Vagina (tissue), 2 donors: ENCODE results near the gene TSPYL1.

Experiments used
- POLR2A ChIP-seq, 2 donors: fragments of 450-650 bp; IDR thresholded peaks; one replicate each; pipeline ENCODE4 v1.6.1; 2017; ENCODE audit warnings: antibody characterized with exemption in 2 of 2, mild to moderate bottlenecking in 2 of 2, moderate library complexity in 2 of 2
- POLR2AphosphoS5 ChIP-seq, 2 donors: sonication (generic); formaldehyde crosslinking; IDR thresholded peaks; one replicate each; pipeline ENCODE4 v1.9.0; 2017; ENCODE audit warnings: antibody characterized with exemption in 2 of 2, mild to moderate bottlenecking in 2 of 2, low read depth in 1 of 2; ENCODE audit not compliant: insufficient read depth in 1 of 2
- TF ChIP-seq, protein P1 (sequence below), 3 experiments: fragments of 450-650 bp in 2 of 3; fragments of 200-600 bp in 1 of 3; sonication (generic) in 1 of 3; IDR thresholded peaks; one replicate each; pipeline ENCODE4 v1.5.1; 2017 to 2019; ENCODE audit warnings: antibody characterized with exemption in 3 of 3, mild to moderate bottlenecking in 2 of 3, moderate library complexity in 2 of 3

DNA sequence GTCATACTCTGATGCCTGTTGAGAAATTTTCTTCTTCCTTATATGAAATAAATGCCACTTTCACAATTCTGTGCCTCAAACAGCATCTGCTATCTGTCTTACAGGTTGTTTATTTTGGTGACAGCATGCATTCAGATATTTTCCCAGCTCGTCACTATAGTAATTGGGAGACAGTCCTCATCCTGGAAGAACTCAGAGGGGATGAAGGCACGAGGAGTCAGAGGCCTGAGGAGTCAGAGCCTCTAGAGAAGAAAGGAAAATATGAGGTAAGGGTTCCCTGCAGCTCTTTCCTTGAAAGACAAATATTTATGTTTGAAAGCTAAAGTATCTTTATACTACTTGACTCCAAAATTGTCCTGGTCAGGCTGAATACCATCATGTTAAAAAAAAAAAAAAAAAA is 41.6 kb downstream of the TSPYL1 start:
- TF ChIP-seq, protein P1, sequence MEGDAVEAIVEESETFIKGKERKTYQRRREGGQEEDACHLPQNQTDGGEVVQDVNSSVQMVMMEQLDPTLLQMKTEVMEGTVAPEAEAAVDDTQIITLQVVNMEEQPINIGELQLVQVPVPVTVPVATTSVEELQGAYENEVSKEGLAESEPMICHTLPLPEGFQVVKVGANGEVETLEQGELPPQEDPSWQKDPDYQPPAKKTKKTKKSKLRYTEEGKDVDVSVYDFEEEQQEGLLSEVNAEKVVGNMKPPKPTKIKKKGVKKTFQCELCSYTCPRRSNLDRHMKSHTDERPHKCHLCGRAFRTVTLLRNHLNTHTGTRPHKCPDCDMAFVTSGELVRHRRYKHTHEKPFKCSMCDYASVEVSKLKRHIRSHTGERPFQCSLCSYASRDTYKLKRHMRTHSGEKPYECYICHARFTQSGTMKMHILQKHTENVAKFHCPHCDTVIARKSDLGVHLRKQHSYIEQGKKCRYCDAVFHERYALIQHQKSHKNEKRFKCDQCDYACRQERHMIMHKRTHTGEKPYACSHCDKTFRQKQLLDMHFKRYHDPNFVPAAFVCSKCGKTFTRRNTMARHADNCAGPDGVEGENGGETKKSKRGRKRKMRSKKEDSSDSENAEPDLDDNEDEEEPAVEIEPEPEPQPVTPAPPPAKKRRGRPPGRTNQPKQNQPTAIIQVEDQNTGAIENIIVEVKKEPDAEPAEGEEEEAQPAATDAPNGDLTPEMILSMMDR (IDR thresholded peaks at IDR 0.05), result no peak
- TF ChIP-seq POLR2AphosphoS5 (IDR thresholded peaks at IDR 0.05; ENCODE audit: insufficient read depth in 1 of 2, low read depth in 1 of 2) (no peak), POLR2A (IDR thresholded peaks at IDR 0.05) (no peak)
